ENCODE data around the gene BTNL9.
"Not testable (repeated sequence)": the region's sequence is repeated elsewhere in the genome, so short reads cannot be mapped to it uniquely, and the experiment has no call there.

The BTNL9 gene

DNA sequence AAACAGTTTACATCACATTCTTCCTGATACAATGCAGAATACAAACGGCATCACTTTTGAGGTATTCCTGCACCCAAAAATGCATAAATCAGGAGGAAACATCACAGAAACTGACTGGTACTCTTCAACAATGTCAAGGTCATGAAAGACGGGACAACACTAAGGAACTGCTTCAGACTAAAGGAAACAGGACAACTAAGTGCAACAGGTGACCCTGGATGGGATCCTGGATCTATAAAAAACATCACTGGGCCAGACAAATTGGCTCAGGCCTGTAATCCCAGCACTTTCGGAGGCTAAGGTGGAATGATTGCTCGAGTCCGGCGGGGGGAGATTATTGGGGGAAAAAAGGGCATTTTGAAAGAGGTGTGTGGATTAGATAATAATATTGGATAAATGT is 22.6 kb downstream of the BTNL9 start:
- no peak for DNase-seq

DNA sequence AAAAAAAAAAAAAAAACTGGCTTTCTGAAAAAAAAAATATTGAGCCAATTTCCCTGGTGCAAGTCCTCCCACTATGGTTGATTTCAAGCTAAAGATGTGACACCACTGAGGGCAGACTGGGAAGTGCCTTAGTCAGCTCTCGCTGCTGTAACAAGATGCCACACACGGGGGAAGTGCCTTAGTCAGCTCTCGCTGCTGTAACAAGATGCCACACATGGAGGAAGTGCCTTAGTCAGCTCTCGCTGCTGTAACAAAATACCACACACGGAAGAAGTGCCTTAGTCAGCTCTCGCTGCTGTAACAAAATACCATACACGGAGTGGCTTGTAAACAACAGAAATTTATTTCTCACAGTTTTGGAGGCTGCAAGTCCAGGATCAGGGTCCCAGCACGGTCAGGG is 23.4 kb downstream of the BTNL9 start:
- DNase-seq: no peak

DNA sequence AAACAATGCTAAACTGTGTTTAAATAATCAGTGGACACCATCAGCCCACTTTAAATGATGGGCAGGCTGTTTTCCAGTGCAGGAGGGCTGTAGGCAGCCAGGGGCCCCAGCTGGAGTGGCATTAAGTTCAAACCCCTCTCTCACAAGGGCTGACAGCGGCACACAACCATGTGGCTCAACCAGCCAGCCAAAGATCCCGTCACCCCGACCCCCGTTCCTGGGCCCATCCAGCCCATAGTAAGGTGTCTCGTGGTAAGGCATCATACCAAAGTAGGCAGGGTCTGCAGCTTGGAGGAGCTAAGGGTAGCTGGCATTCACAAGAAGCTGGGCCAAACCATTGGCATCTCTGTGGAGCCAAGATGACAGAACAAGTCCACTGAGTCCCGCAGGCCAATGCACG is 24.9 kb downstream of the BTNL9 start:
- no peak for DNase-seq

DNA sequence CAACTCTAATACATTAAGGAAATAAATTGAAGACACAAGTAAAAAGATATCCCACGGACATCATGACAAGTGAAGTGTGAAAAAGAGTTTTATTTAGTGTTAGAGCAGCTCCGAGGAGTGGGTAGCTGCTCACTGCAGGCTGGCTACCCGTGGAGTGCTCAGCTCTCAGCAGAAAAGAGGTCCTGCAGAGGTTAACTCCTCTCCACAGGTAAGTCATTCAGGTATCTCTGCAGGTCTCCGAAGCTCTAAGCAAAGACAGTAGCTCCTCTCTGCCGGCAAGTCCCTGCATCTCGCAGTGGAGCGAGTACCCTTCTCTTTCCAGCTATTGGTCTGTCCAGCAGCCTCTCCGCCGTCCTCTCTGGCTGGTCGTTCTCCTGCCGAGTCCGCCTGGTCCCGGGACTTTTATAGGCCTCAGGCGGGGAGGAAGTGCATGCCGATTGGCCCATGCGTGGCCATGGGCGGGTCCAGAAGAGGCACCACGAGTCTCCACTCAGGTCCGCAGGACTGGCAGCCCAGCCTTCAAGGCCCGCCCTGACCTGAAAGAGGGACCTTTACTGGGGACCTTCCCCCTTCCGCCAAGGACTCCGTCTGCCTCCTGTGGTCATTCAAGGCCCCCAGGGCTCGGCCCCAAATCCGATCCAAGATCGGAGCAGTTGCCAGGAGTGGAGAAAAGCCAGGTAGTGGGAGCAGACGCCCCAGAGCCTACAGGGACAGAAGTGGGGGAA is 29.9 kb downstream of the BTNL9 start:
- DNase-seq: no peak

DNA sequence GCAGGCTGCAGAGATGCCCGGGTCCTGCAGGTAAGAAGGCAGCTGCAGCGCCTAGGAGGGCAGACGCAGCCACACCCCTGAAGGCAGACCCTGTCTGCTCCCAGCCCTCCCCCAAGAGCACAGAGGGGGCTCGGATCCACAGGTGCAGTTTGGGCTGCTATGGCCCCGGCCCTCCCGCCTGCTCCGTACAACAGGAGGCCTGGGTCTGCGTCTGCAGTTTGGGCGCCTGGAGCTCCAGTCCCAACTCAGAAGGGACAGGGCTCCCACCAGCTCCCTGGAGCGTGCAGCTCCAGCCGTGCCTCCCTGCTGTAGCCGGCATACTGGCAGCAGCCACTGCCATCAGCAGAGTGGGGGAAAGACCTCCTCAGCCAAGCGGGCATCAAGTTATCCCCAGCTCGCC is 30.5 kb downstream of the BTNL9 start:
- DNase-seq: no peak

DNA sequence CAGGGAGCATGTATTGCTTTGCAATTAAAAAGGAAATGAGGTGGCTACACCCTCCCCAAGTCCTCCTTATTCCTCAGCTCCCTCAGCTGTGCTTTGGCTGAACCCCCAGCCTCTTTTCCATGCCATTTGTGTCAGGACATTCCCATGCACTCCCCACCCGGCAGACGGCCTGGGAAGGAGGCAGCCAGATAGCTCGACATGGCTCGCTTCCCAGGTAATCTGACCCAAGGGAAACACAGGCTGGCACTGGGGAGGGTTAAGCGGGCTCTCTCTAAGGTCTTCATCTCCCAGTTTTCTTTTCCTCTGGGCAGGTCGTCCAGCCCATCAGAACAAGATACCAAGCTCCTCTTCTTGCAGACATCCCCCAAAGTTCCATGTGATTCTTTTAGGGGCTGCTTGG is 31.2 kb downstream of the BTNL9 start:
- no peak for DNase-seq

DNA sequence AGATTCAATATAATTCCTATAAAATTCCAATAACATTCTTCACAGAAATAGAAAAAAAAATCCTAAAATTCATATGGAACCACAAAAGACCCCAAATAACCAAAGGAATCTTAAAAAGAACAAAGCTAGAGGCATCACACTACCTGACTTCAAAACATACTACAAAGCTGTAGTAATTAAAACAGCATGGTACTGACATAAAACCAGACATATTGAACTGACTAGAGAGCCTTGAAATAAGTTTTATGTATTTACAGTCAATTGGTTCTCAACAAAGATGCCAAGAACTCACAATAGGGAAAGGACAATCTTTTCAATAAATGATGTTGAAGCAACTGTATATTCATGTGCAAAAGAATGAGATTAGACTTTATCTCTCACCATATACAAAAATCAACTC is 36.9 kb downstream of the BTNL9 start:
- DNase-seq: no peak

DNA sequence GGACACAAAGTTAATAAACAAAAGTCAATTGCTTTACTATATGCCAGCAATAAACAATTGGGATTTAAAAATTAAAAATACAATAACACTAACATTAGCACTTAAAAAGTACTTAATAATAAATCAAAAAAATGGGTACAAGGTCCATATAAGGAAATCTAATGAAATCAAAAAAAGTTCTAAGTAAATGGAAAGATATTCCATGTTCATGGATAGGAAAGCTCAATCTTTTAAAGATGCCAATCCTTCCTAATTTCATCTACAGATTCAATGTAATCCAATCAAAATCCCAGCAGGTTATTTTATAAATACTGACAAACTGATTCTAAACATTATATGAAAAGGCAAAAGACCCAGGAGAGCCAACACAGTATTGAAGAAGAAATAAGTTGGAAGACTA is 41.9 kb downstream of the BTNL9 start:
- DNase-seq: no peak

DNA sequence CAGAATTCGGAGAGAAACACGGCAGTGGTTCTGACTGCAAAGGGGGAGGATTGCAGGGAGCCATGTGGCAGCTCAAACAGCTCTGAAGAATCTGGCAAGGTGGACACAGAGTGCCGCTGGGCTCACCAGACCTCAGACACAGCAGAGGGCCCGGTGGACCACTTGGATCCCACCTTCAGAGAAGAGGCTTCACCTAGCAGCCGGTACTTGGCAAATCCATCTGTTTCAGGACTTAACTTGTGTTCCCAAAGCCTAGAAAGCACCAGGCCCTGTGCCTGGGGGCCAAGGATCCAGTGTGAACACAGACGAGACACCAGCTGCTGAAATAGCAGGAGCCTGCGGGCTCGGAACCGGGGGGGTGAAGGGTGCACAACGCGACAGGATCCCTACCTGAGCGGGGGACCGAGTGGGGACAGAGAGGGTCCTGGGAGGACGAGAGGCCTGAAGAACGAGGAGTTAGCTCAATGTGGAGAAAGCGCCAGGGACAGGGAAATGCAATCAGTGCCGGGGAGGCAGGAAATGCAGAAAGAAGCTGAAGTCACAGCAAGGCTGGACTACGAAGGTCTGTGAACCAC is 44.6 kb downstream of the BTNL9 start:
- no peak for DNase-seq

DNA sequence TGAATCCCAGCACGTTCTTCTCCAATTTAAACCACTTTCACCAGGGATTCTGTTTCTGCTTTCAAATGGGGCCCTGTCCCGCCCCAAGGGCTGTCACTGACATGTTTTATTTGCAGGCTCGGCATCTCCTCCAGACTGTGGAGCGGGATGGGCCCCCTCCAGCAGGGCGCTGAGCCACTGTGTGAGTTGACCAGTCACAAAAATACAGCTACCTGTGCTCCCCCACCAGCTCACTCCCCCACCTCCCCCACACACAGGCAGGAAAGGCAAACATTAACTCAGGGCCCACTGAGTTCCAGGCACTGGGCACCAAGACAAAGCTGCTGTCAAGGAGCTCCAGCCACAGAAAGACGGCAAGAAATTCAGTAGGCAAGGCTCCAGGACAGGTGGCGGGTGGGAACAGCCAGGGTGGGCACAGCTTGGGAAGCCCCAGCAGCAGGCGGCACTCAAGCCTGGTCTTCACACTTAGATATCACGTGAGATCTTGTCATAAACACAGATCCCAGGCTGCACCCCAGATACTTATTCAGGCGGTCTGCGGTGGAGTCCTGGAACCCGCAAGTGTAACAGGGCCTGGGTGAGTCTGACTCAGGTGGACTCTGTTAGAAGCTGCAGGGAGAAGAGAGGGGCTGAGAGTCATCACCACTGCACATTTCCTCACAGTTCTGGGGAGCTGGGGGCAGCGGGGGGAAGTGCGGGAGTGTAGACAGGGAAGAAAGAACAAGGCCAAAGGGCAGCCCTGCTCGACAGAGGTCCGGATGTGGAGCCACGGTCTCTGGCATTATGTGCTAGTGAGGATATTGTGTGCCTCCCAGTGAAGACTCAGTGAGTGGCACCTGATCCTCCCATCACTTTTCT is 46.2 kb downstream of the BTNL9 start:
- no peak for DNase-seq

DNA sequence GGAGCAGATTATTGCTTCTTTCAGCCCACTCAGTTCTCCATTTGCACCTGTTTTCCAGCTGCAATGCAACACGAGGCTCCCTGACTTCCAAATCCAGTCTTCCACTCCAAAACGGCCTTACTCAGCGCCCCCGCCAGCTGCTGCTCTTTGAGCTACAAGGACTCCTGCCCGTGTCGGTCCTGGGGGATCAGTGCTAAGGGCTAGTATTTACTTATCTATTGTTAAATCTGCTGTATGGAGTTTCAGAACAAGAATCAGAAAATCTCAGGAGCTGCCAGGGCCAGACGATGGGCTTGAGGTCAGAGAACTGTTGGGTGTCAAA is 46.8 kb downstream of the BTNL9 start:
- DNase-seq: no peak

DNA sequence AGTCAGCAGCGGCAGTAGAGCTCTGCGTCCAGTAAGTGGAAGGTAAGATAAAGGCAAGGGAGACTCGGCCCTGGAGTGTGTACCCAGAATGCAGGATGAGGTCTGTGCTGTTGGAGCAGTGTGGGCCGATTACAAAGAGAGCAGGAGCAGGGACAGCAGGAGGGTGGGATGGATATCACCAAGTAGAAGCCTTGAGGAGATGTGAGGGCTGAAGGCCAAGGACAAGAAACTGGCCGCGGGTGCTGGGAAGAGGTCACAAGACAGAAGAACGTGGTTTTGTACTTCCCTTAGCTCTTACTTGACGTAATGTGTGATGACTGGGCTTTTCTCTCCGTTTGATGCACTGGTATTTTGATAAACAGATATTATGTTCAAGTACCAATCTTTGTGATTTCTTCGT is 47.2 kb downstream of the BTNL9 start:
- no peak for DNase-seq

DNA sequence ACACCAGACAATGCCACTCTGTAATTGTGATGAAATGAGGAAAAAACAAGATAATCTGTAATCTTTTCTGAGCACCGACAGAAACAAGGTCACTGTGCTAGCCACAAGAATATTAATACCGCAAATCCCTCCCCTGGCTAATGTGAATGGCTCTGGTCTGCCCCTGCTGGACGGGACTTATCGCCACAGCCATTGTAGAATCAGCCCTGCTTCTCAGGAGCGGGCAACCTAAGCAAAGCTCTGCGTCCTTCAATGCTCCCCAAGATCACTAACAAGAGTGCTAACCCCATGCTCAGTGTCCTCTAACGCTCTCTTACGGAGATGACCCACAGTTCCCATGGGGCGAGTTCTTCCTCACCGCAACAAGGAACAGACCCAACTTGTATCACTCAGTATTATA is 48.2 kb downstream of the BTNL9 start:
- no peak for DNase-seq

DNA sequence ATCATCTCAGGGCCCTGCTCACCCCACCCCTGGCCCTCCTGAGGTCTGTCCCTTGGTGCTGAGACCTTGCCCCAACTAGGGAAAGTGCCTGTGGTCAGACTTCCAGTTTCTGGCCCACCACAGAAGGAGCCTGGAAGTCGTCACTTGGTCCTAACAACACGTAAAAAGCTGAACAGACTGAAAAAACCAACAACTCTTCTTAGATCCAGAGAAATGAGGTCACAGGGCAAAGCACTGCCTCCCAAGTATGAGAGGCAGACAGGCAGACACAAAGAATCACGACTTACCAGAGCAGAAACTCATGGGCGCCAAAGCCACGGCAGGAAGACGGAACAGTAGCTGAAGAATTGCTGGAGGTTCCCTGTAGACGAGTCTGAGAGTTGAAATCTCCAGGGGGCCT is 52.4 kb downstream of the BTNL9 start:
- DNase-seq: no peak

DNA sequence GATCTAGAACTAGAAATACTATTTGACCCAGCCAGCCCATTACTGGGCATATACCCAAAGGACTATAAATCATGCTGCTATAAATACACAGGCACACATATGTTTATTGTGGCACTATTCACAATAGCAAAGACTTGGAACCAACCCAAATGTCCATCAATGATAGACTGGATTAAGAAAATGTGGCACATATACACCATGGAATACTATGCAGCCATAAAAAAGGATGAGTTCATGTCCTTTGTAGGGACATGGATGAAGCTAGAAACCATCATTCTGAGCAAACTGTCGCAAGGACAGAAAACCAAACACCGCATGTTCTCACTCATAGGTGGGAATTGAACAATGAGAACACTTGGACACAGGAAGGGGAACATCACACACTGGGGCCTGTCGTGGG is 55.1 kb downstream of the BTNL9 start:
- DNase-seq: not testable (repeated sequence)

DNA sequence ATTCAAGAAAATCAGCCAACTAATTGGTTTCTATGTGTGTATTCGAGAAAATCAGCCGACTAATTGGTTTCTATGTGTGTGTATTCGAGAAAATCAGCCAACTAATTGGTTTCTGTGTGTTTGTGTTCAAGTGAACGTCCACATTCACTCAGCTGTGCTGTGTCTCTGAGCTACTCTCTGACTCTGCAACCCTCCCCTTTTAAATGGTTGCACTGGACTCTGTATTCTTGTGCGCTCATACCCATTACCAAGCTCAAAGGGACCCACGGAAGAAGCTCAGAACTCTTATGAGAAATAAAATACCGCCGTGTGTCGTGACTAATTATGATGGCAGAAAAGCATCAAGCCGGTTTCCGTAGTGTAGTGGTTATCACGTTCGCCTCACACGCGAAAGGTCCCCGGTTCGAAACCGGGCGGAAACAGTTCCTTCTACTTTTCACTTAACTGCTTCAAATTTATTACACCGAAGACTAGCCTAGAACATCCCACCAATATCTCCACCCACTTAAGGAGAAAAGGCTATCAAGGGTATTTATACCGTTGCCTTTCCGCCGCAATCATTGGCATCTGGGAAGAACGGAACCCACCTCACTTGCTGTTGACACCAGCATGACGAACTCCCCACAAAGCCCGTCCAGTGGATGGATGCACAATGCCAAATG is 56.8 kb downstream of the BTNL9 start:
- not testable (repeated sequence) for DNase-seq

DNA sequence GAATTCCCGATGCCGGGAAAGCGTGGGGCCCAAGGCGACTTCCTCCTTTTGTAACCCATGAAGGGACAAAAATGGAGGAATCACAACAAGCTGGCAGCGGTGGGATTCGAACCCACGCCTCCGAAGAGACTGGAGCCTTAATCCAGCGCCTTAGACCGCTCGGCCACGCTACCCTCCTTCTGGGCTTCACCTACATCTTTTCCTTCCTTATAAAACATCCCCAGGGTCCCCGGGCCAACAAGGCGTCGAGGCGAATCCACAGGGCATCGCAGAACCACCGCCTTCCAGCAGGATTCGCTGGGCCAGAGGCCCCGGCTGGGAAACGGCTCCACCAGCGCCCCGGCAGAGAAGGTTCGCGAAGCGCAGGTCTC is 57.3 kb downstream of the BTNL9 start:
- not testable (repeated sequence) for DNase-seq

DNA sequence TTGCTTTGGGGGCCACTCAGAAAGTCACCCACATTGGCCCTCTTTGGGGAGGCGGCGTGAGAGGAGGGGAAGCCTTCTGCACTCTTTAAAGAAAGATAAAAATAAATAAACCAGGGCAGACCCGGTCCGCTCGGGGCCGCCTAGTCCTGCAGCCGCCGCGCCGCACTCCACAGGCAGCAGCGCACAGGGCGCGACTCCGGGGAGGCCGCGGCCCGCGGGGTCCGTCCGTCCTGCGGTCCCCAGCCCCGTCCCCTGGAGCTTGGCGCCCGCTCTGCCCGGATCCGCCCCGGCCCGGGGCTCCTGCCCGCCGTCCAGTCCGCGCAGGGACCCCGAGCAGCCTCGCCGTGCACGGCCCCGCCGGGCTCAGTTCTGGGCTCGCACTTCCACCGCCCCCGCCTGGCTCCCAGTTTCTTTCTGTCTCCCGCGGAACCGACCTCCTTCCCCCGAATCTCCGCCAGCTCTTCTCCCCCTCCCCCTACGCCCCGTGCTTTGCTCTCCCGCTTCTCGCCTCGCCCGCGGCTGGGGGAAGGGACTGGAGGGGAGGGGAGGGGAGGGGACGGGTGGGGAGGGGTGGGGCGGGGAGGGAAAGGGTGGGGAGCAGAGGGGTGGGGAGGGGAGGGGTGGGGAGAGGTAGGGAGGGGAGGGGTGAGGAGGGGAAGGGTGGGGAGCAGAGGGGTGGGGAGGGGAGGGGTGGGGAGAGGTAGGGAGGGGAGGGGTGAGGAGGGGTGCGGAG is 57.9 kb downstream of the BTNL9 start:
- not testable (repeated sequence) for DNase-seq

DNA sequence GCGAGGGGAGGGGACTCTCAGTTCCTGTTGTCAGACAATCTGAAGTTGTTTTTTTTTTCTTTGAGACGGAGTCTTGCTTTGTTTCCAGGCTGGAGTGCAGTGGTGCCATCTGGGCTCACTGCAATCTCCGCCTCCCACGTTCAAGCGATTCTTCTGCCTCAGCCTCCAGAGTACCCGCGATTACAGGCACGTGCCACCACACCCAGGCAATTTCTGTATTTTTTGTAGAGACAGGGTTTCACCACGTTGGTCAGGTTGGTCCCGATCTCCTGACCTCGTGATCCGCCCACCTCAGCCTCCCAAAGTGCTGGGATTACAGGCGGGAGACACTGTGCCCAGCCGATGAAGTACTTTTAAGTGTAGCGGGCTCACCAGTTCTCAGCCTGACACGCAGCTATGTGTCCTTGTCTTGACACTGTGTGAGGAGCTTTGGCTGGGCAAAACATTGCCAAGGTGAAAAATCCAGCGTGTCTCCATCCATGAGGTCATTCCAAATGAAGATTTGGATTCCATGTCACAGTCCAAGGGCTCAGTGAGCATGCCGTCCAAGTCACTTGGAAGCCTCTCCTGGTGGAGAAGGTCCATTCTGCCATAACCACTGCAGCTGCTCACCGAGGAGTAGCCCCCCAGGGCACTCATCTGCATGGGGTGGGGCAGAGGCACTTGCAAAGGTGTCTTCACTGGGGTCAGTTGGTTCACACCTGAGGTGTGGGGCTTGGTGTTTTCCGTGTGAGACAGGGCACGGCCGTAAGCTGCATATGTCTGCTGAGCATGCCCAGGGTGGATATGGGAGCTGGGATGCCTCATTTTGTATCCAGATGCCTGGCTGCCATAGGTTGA is 58.9 kb downstream of the BTNL9 start:
- no peak for DNase-seq

DNA sequence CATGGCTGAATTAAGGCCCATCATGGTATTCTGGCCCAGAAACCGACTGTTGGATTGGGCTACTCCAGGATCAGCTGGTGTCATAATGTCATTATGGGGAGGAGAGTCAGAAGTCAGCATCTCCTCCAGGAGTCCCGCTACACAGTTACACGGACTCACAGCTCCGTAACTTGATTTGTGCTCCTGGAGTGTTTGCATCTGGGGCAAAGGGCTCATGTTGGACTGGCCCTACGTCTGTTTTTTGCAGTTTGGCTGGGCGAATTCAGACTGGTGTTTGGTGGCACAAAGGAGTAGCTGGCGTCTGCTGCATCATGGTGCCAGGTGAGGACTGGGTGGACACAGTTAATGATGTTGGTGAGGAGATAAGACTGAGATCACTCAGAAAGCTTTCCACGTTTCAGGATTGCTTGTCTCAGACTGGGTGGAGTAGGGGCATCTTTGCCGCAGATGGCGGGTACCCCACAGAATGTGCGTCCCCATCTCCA is 59.6 kb downstream of the BTNL9 start:
- DNase-seq: no peak

DNA sequence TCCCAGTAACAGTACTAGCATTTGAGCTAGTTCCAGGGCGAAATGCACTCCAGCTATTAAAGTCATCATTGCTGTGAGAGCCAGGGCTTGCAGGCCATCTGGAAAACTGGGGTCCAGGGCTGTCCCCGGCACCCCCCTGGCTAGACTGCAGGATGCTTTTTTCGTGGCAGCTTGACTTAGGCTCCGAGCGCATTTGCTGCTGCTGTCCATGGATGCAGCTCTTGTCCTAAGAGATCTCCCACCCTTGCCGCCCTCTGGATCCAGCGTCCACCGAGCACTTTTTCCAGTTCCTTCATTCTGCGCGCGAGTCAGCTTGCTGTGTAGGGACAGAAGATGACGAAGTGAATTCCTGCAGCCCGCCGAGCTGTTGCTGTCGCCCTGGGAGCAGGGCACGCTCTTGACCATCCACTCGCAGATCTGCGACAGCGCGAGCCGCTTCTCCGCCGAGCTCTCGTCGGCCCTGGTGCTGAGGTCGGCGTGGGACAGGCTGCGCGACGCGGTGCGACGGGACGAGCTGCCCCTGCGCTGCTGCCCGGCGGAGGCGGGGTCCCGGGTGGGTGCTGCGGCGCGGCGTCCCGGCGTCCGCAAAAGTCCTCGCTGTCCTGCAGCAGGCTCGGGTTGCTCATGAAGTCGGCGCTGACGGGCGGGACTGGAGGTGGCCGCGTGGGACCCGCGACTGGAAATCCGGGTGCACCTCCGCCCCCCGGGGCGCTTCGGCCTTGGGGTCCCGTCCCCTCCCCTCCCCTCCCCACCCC is 60.2 kb downstream of the BTNL9 start:
- no peak for DNase-seq

Data from CD4-positive, alpha-beta T cell treated with Interleukin-6 for 4 hours (primary cell).